IPS DF 6.9 (cell line): ENCODE data around the gene COL18A1.

Experiments used
- DNase-seq: peaks from one replicate; pipeline ENCODE4 v3.0.0-alpha.2; 2013; ENCODE audit warnings: low read depth, low spot score
- H3K27ac ChIP-seq: one replicate; pipeline ENCODE4 v1.5.1; 2013; ENCODE audit warnings: low read length, control low read depth
- H3K27me3 ChIP-seq: 2 replicates; pipeline ENCODE4 v1.6.1; 2013; ENCODE audit warnings: mild to moderate bottlenecking, low read length; ENCODE audit not compliant: control insufficient read depth, insufficient read depth
- H3K36me3 ChIP-seq: 2 replicates; pipeline ENCODE4 v1.6.1; 2013; ENCODE audit warnings: low read length; ENCODE audit not compliant: control insufficient read depth, insufficient read depth
- H3K4me1 ChIP-seq: 2 replicates; pipeline ENCODE4 v1.6.1; 2013; ENCODE audit warnings: low read length; ENCODE audit not compliant: control insufficient read depth, insufficient read depth
- H3K4me3 ChIP-seq: 2 replicates; pipeline ENCODE4 v1.5.1; 2013; ENCODE audit warnings: mild to moderate bottlenecking, low read length
- H3K9me3 ChIP-seq: 2 replicates; pipeline ENCODE4 v1.6.1; 2013; ENCODE audit warnings: low read length, inconsistent platforms; ENCODE audit not compliant: control insufficient read depth, insufficient read depth
- WGBS: extraction: QIAGEN DNeasy Blood & Tissue Kit; methylation state at CpG from one replicate; pipeline ENCODE4 v1.1.7; 2013; ENCODE audit warnings: mixed read lengths, missing lambda C conversion rate; ENCODE audit not compliant: insufficient read length, insufficient coverage; 5-methylcytosine and 5-hydroxymethylcytosine counted together

The COL18A1 gene

GRCh38 chr21:45421846-45422775, 17.1 kb downstream of the COL18A1 start:
- DNase-seq, result no peak
- no peaks in the 10 kb centered on the region for H3K27me3 ChIP-seq
- H3K36me3 ChIP-seq, result peaks cover 9% of the 10 kb centered on the region; the same call in 1 of the 2 replicates
- H3K9me3 ChIP-seq, result no peaks in the 10 kb centered on the region
- no CpG with 5 or more reads among the region's 28 CpGs for WGBS
- H3K27ac ChIP-seq, result no peak overlapping the region
- H3K4me1 ChIP-seq, result peaks cover 3% of the 10 kb centered on the region; the same call in 1 of the 2 replicates
- H3K4me3 ChIP-seq, result no peak overlapping the region

GRCh38 chr21:45423201-45423955, 18.4 kb downstream of the COL18A1 start:
- Histone ChIP-seq H3K27me3 (no peaks in the 10 kb centered on the region), H3K27ac (no peak overlapping the region), H3K4me1 (peaks cover 6% of the 10 kb centered on the region), H3K9me3 (no peaks in the 10 kb centered on the region), H3K4me3 (no peak overlapping the region), H3K36me3 (peaks cover 9% of the 10 kb centered on the region; the same call in 1 of the 2 replicates)
- DNase-seq, result no peak
- WGBS, result no CpG with 5 or more reads among the region's 23 CpGs

- WGBS, result no CpG with 5 or more reads among the region's 32 CpGs
- H3K9me3 ChIP-seq, result no peaks in the 10 kb centered on the region
- H3K4me1 ChIP-seq, result peaks cover 6% of the 10 kb centered on the region
- H3K27me3 ChIP-seq, result no peaks in the 10 kb centered on the region
- peaks cover 5% of the 10 kb centered on the region; the same call in 1 of the 2 replicates for H3K36me3 ChIP-seq
- no peak overlapping the region for H3K4me3 ChIP-seq
- DNase-seq, result no peak
- no peak overlapping the region for H3K27ac ChIP-seq
These were observed 19.2 kb downstream of the COL18A1 start for GRCh38 chr21:45423968-45424853.

GRCh38 chr21:45424854-45425795, 20.2 kb downstream of the COL18A1 start:
- H3K4me1 ChIP-seq, result peaks cover 7% of the 10 kb centered on the region
- no peaks in the 10 kb centered on the region for H3K9me3 ChIP-seq
- peaks cover 5% of the 10 kb centered on the region; the same call in 1 of the 2 replicates for H3K36me3 ChIP-seq
- no peaks in the 10 kb centered on the region for H3K27me3 ChIP-seq
- no peak for DNase-seq
- WGBS, result no CpG with 5 or more reads among the region's 37 CpGs
- H3K27ac ChIP-seq, result no peak overlapping the region
- H3K4me3 ChIP-seq, result no peak overlapping the region

- no peaks in the 10 kb centered on the region for H3K27me3 ChIP-seq
- H3K4me1 ChIP-seq, result peaks cover 15% of the 10 kb centered on the region
- no peaks in the 10 kb centered on the region; the same call in 1 of the 2 replicates for H3K36me3 ChIP-seq
- no CpG with 5 or more reads among the region's 45 CpGs for WGBS
- no peaks in the 10 kb centered on the region for H3K9me3 ChIP-seq
- no peak overlapping the region for H3K4me3 ChIP-seq
- no peak overlapping the region for H3K27ac ChIP-seq
- peak; percentile 48 for DNase-seq
These were observed 22.6 kb downstream of the COL18A1 start for GRCh38 chr21:45427331-45428271.

GRCh38 chr21:45428534-45428933, 23.6 kb downstream of the COL18A1 start:
- WGBS, result no CpG with 5 or more reads among the region's 18 CpGs
- Histone ChIP-seq H3K9me3 (no peaks in the 10 kb centered on the region), H3K27me3 (no peaks in the 10 kb centered on the region), H3K27ac (no peak overlapping the region), H3K4me1 (peaks cover 14% of the 10 kb centered on the region), H3K4me3 (no peak overlapping the region), H3K36me3 (no peaks in the 10 kb centered on the region; the same call in 1 of the 2 replicates)
- no peak for DNase-seq

- H3K9me3 ChIP-seq, result no peaks in the 10 kb centered on the region
- no peaks in the 10 kb centered on the region; the same call in 1 of the 2 replicates for H3K36me3 ChIP-seq
- WGBS, result no CpG with 5 or more reads among the region's 32 CpGs
- no peak overlapping the region for H3K27ac ChIP-seq
- no peak overlapping the region for H3K4me3 ChIP-seq
- H3K4me1 ChIP-seq, result peaks cover 18% of the 10 kb centered on the region
- no peaks in the 10 kb centered on the region for H3K27me3 ChIP-seq
- DNase-seq, result no peak
These were observed 24.5 kb downstream of the COL18A1 start for GRCh38 chr21:45429221-45430175.
